PFSK-1 (cell line): ENCODE measurements around the gene RIT2.

ENCODE experiments used
- FOXP2 ChIP-seq: optimal IDR thresholded peaks from 2 replicates; pipeline ENCODE3; 2011; ENCODE audit warnings: borderline replicate concordance, control low read depth, inconsistent platforms; ENCODE audit not compliant: insufficient read depth; ENCODE audit errors: extremely low read length, extremely low read depth
- POLR2AphosphoS5 ChIP-seq: IDR thresholded peaks from 2 replicates; pipeline ENCODE4 v1.6.1; 2012; ENCODE audit warnings: low read depth, mild to moderate bottlenecking, control low read depth, low read length, moderate library complexity
- REST ChIP-seq, 2 experiments: IDR thresholded peaks; 2 replicates each; pipeline versions ENCODE4 v1.6.1 to v1.8.0; 2011 to 2012; ENCODE audit warnings: low read depth in 2 of 2, low read length in 2 of 2, control low read depth in 1 of 2, inconsistent platforms in 1 of 2, mild to moderate bottlenecking in 1 of 2, moderate library complexity in 1 of 2; ENCODE audit not compliant: insufficient read depth in 1 of 2
- SIN3A ChIP-seq: IDR thresholded peaks from 2 replicates; pipeline ENCODE4 v1.6.1; 2012; ENCODE audit warnings: mild to moderate bottlenecking, low read length, moderate library complexity, borderline replicate concordance; ENCODE audit not compliant: insufficient read depth
- TAF1 ChIP-seq: IDR thresholded peaks from 2 replicates; pipeline ENCODE4 v1.6.1; 2012; ENCODE audit warnings: low read length, control low read depth, borderline replicate concordance; ENCODE audit not compliant: insufficient read depth

The RIT2 gene

DNA sequence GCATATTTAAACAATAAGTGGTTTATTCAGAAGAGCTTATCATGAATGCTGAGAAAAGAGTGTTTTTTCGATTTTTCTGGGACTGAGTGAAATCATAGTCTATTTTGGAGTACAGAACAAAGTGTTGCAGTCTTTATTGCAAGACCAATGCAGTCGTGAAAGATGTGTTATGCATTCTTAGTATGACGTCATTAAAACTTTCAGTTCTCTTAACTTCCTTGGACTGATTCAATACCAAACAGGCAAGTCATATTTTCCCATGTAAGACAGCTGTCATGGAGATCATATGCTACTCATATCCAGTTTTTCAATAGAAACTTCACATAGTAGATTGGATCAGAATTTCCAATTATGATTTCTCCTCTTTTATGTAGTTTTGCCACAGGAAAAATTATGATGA is 92.6 kb downstream of the RIT2 start:
- no peak for TF ChIP-seq REST (IDR thresholded peaks at IDR 0.05; ENCODE audit: insufficient read depth in 1 of 2, low read depth in 2 of 2, low read length in 2 of 2)
- TF ChIP-seq FOXP2 = no peak
- no peak for TF ChIP-seq POLR2AphosphoS5
- TF ChIP-seq SIN3A = no peak
- TF ChIP-seq TAF1 = no peak

GRCh38 chr18:43017622-43018021 is 97.9 kb downstream of the RIT2 start:
- no peak for TF ChIP-seq POLR2AphosphoS5
- no peak for TF ChIP-seq SIN3A
- no peak for TF ChIP-seq REST (IDR thresholded peaks at IDR 0.05; ENCODE audit: insufficient read depth in 1 of 2, low read depth in 2 of 2, low read length in 2 of 2)
- TF ChIP-seq TAF1 = no peak
- no peak for TF ChIP-seq FOXP2

DNA sequence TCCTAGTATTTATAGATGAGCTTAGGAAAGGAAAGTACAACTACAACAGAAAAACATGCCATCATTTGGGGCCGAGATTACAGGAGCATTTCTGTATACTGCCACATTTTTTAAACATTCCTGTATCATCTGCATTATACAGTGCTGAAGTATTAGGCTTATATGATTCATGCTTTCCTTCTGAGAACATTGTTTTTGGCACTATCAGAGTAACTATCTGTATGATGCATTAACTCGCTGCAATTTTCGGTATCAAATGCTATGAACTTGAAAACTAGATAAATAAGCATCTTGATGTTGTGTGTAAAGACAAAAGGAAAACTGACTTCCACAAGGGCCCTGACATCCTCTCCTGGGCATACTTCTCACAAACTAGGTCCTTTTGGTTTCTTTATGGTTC is 102.0 kb downstream of the RIT2 start:
- no peak for TF ChIP-seq SIN3A
- no peak for TF ChIP-seq POLR2AphosphoS5
- no peak for TF ChIP-seq REST (IDR thresholded peaks at IDR 0.05; ENCODE audit: insufficient read depth in 1 of 2, low read depth in 2 of 2, low read length in 2 of 2)
- no peak for TF ChIP-seq TAF1
- no peak for TF ChIP-seq FOXP2

GRCh38 chr18:43012951-43013350 is 102.5 kb downstream of the RIT2 start:
- TF ChIP-seq FOXP2 = no peak

DNA sequence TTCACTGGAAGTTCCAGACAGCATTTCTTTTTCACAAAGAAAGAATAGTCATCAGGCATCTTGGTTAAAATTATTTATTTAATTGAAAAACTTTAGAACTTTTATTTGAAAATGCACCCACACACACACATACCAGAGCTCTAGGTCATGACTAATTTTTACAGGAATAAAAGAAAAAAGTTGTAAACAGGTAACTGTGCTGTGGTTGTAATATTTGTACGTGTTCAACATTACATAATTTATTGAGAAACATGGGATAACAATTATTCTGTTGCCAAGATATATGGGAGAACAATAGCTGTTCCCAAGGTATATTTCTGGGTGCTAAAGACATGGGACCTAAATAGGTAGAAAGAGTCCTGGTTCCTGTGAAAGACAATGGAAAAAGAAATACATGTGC is 104.9 kb downstream of the RIT2 start:
- TF ChIP-seq TAF1 (no peak), REST (IDR thresholded peaks at IDR 0.05; ENCODE audit: insufficient read depth in 1 of 2, low read depth in 2 of 2, low read length in 2 of 2) (no peak), SIN3A (no peak), POLR2AphosphoS5 (no peak), FOXP2 (no peak)

DNA sequence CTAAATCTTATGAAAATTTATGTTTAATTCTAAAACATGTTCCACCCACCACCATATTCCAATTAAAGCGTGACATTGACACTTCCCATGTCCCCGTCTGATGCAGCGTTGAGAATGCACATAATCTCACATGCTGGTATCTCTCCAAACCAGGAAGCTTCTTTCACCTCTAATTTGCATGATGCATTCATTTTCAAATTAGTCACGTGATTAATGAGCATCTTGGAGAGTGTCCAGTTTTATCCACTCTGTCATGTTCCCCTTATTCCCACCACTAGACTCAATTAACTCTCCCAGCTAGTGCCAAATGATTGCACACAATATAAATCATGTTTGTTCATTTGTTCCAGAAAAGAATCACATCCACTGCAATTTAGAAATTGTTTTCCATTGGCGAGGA is 105.8 kb downstream of the RIT2 start:
- TF ChIP-seq POLR2AphosphoS5 = no peak
- TF ChIP-seq TAF1 = no peak
- TF ChIP-seq SIN3A = no peak
- no peak for TF ChIP-seq FOXP2
